MM.1S (cell line): ENCODE data around the gene DPP6.

Experiments used
- CTCF ChIP-seq: fragments of 300-600 bp; sonication (generic); IDR thresholded peaks from 2 replicates; pipeline ENCODE4 v1.5.1; 2016; ENCODE audit warnings: antibody characterized with exemption, low read length, mixed read lengths
- EZH2 ChIP-seq: fragments of 300-600 bp; sonication (generic); optimal IDR thresholded peaks from 2 replicates; pipeline ENCODE3; 2017; ENCODE audit warnings: low read depth, mild to moderate bottlenecking, antibody characterized with exemption, low read length, mixed read lengths
- EZH2phosphoT487 ChIP-seq: fragments of 300-600 bp; sonication (generic); IDR thresholded peaks from 2 replicates; pipeline ENCODE4 v1.6.1; 2018; ENCODE audit warnings: antibody characterized with exemption, low read length

- TF ChIP-seq EZH2, result no peak
- no peak for TF ChIP-seq CTCF
- TF ChIP-seq EZH2phosphoT487, result no peak
These were observed 784.9 kb downstream of the DPP6 start for GRCh38 chr7:154837087-154837486.
